Astrocyte of the cerebellum (primary cell): ENCODE data around the gene SLC6A7.
A peak's percentile ranks its signal among the peaks of the same experiment; 100 is the strongest.

Source experiments
- DNase-seq: peaks from one replicate; pipeline ENCODE4 v3.0.0-alpha.2; 2011; ENCODE audit warnings: low read depth
- H3K4me3 ChIP-seq: 2 replicates; pipeline ENCODE4 v1.5.1; 2011; ENCODE audit warnings: mild to moderate bottlenecking, low read depth, low read length, moderate library complexity
- CTCF ChIP-seq: IDR thresholded peaks from 2 replicates; pipeline ENCODE4 v1.5.1; 2012; ENCODE audit warnings: low read length, low read depth, moderate library complexity, mild to moderate bottlenecking; ENCODE audit errors: missing control alignments
- in situ Hi-C: cut with HindIII; loops from 2 replicates; pipeline ENCODE4 v1.10.0; 2017; ENCODE audit warnings: low sequenced_read_pairs

The SLC6A7 gene

DNA sequence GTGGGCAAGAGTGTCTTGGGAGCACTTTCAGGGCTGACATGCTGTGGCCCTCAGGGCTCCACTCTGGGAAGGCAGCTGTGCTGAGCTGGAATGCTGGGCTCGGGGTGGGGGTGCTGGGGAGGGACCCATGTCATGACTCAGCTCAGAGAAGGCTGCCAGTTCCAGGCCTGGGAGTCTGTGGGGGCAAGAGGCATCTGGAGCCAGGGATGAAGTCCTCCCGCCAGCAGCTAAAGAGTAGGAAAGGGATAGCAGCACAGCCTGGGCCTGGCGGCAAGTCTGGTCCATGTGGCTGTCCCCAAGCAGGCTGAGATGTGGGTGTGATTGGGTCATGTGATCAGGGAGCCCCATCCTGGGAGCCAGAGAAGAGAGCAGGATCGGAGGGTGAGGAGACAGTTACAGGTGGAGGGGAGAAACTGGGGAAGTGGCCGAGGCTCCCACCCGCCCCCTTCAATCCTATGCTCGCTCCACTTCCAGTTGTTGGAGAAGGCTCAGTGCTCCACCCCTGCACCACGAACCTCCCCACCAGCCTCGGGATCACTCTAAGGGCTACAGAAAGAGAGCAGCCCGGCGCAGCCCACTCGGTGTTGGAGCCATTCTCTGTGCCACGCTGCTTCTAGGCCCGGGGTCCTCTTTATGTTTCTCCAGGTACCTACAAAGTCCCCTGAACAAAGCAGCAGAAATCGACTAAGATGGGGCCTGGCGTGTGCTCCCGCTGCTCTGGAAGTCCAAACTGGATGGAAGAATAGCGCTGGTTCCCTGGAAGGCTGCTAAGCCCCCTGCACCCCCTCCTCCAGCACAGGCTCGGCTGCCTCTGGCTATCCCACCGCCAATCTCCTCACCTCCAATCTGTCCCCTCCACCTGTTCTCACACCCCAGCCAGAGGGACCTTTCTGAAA is 46.3 kb upstream of the SLC6A7 start:
- H3K4me3 ChIP-seq: no peak overlapping the region
- DNase-seq: peak; percentile 69
- in situ Hi-C loops: no loop called here
- TF ChIP-seq CTCF: no peak

GRCh38 chr5:150144246-150144801 is 45.5 kb upstream of the SLC6A7 start:
- in situ Hi-C loops: no loop called here
- no peak overlapping the region for H3K4me3 ChIP-seq
- DNase-seq: no peak
- no peak for TF ChIP-seq CTCF

GRCh38 chr5:150144879-150145278 is 45.0 kb upstream of the SLC6A7 start:
- TF ChIP-seq CTCF: no peak
- no peak for DNase-seq
- no peak overlapping the region for H3K4me3 ChIP-seq
- in situ Hi-C loops: no loop called here

GRCh38 chr5:150146235-150146634 is 43.6 kb upstream of the SLC6A7 start:
- no peak for DNase-seq
- TF ChIP-seq CTCF: no peak
- in situ Hi-C loops: no loop called here
- H3K4me3 ChIP-seq: no peak overlapping the region

- in situ Hi-C loops: no loop called here
- DNase-seq: no peak
- no peak for TF ChIP-seq CTCF
Measured at GRCh38 chr5:150146862-150147601, 42.8 kb upstream of the SLC6A7 start.

DNA sequence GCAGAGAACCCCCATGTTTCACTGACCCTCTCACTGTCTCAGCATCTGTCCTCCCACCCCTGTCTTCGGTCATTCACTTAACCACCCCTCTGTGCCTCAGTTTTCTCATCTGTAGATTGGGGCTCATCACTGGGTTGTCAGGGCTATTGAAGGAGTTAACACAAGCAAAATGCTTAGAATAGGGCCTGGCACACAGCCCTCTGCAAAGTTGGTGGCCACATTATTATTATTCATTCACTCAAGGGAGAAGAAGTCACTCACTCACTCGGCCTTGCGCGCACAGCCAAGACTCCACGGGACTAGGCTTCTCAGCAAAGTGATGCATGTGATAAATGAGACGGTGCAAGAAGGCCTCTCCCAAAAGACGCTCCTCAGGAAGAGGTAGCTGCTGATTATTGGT is 42.2 kb upstream of the SLC6A7 start:
- no peak overlapping the region for H3K4me3 ChIP-seq
- in situ Hi-C loops: no loop called here
- DNase-seq: no peak
- TF ChIP-seq CTCF: no peak

More at GRCh38 chr5:150146862-150147601, 42.8 kb upstream of the SLC6A7 start:
- H3K4me3 ChIP-seq: no peak overlapping the region
